Suprapubic skin (tissue), 3 donors: ENCODE data around the gene EVL.

Experiments used
- EP300 ChIP-seq: sonication (generic); formaldehyde crosslinking; IDR thresholded peaks from one replicate; pipeline ENCODE4 v1.6.1; 2017; ENCODE audit warnings: antibody characterized with exemption
- TF ChIP-seq, protein P1 (sequence below), 2 donors: fragments of 200-600 bp in 1 of 2; fragments of 450-650 bp in 1 of 2; sonication (generic) in 1 of 2; IDR thresholded peaks; one replicate each; pipeline ENCODE4 v1.5.1; 2016 to 2019; ENCODE audit warnings: antibody characterized with exemption in 2 of 2, mild to moderate bottlenecking in 1 of 2, moderate library complexity in 1 of 2

DNA sequence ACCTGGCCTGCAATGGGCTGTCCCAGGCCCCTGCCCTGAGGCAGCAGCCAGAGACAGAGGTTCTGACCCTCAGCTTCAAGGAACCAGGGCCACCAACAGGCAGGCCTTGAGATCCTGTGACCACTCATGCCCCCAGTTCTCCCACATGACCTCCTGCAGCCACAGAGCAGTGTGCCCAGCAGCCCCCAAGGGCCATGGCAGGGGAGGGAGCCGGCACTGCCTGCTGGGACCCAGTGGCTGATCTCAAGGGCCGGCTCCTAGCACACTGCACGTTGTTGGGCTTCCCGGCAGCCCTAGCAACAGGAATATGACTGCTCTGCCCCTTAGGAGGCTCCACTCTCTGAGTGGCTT lies 79.4 kb downstream of the EVL start:
- TF ChIP-seq, protein P1, sequence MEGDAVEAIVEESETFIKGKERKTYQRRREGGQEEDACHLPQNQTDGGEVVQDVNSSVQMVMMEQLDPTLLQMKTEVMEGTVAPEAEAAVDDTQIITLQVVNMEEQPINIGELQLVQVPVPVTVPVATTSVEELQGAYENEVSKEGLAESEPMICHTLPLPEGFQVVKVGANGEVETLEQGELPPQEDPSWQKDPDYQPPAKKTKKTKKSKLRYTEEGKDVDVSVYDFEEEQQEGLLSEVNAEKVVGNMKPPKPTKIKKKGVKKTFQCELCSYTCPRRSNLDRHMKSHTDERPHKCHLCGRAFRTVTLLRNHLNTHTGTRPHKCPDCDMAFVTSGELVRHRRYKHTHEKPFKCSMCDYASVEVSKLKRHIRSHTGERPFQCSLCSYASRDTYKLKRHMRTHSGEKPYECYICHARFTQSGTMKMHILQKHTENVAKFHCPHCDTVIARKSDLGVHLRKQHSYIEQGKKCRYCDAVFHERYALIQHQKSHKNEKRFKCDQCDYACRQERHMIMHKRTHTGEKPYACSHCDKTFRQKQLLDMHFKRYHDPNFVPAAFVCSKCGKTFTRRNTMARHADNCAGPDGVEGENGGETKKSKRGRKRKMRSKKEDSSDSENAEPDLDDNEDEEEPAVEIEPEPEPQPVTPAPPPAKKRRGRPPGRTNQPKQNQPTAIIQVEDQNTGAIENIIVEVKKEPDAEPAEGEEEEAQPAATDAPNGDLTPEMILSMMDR (IDR thresholded peaks at IDR 0.05) = no peak
- TF ChIP-seq EP300 = no peak
